HEK293 (cell line): ENCODE data around the gene PPP1R3F.

ENCODE experiments used
- CTCF ChIP-seq: fragments of 450-650 bp; formaldehyde crosslinking; IDR thresholded peaks from 2 replicates; pipeline ENCODE4 v1.5.1; 2016; ENCODE audit warnings: missing biosample characterization, missing genetic modification characterization
- GFI1B ChIP-seq: fragments of 450-650 bp; formaldehyde crosslinking; IDR thresholded peaks from 2 replicates; pipeline ENCODE4 v1.5.1; 2016; ENCODE audit warnings: missing biosample characterization, missing genetic modification characterization
- HOXA7 ChIP-seq: sonication (generic); formaldehyde crosslinking; IDR thresholded peaks from 2 replicates; pipeline ENCODE4 v1.8.1; 2022; ENCODE audit warnings: missing genetic modification reagents, borderline replicate concordance
- KLF16 ChIP-seq: fragments of 450-650 bp; formaldehyde crosslinking; IDR thresholded peaks from 2 replicates; pipeline ENCODE4 v1.5.1; 2017; ENCODE audit warnings: missing biosample characterization, missing genetic modification characterization
- KLF7 ChIP-seq: fragments of 450-650 bp; formaldehyde crosslinking; IDR thresholded peaks from 2 replicates; pipeline ENCODE4 v1.5.1; 2016; ENCODE audit warnings: missing biosample characterization, missing genetic modification characterization, borderline replicate concordance
- PRDM4 ChIP-seq: fragments of 450-650 bp; formaldehyde crosslinking; IDR thresholded peaks from 2 replicates; pipeline ENCODE4 v1.5.1; 2017; ENCODE audit warnings: missing biosample characterization, missing genetic modification characterization
- REST ChIP-seq: fragments of 450-650 bp; formaldehyde crosslinking; IDR thresholded peaks from 2 replicates; pipeline ENCODE4 v1.5.1; 2016; ENCODE audit warnings: missing biosample characterization, missing genetic modification characterization
- ZBTB49 ChIP-seq: fragments of 450-650 bp; formaldehyde crosslinking; IDR thresholded peaks from 2 replicates; pipeline ENCODE4 v1.5.1; 2016; ENCODE audit warnings: missing biosample characterization, missing genetic modification characterization, low read depth
- ZFP37 ChIP-seq: fragments of 450-650 bp; formaldehyde crosslinking; IDR thresholded peaks from 2 replicates; pipeline ENCODE4 v1.5.1; 2016; ENCODE audit warnings: missing biosample characterization, missing genetic modification characterization
- ZNF138 ChIP-seq: fragments of 450-650 bp; formaldehyde crosslinking; IDR thresholded peaks from 2 replicates; pipeline ENCODE4 v1.5.1; 2016; ENCODE audit warnings: missing biosample characterization, missing genetic modification characterization, borderline replicate concordance
- ZNF624 ChIP-seq: fragments of 450-650 bp; formaldehyde crosslinking; IDR thresholded peaks from 2 replicates; pipeline ENCODE4 v1.5.1; 2017; ENCODE audit warnings: missing biosample characterization, missing genetic modification characterization
- ZNF654 ChIP-seq: fragments of 450-650 bp; formaldehyde crosslinking; IDR thresholded peaks from 2 replicates; pipeline ENCODE4 v1.5.1; 2016; ENCODE audit warnings: low read depth, missing biosample characterization, missing genetic modification characterization

- no peak for TF ChIP-seq PRDM4
- TF ChIP-seq HOXA7 (CRISPR knock-in tag) = no peak
- TF ChIP-seq GFI1B (tag by site-specific recombination) = no peak
- TF ChIP-seq KLF16 (tag by site-specific recombination) = no peak
- no peak for TF ChIP-seq ZBTB49 (tag by site-specific recombination)
- TF ChIP-seq ZNF138 = no peak
- no peak for TF ChIP-seq REST
- TF ChIP-seq ZFP37 (tag by site-specific recombination) = no peak
- no peak for TF ChIP-seq CTCF (tag by site-specific recombination)
- TF ChIP-seq KLF7 (tag by site-specific recombination) = no peak
- no peak for TF ChIP-seq ZNF654 (tag by site-specific recombination)
- TF ChIP-seq ZNF624 (tag by site-specific recombination) = no peak
Measured at GRCh38 chrX:49266523-49267445, 2.8 kb upstream of the PPP1R3F start.
